ES-I3 (cell line): ENCODE results near the gene TH.
"Not testable (repeated sequence)": the region's sequence is repeated elsewhere in the genome, so short reads cannot be mapped to it uniquely, and the experiment has no call there.

Experiments used
- H3K36me3 ChIP-seq: 2 replicates; pipeline ENCODE4 v1.6.1; 2013; ENCODE audit warnings: mild to moderate bottlenecking, low read length, control low read depth, moderate library complexity; ENCODE audit not compliant: insufficient read depth
- H3K4me1 ChIP-seq: 2 replicates; pipeline ENCODE4 v1.6.1; 2013; ENCODE audit warnings: mild to moderate bottlenecking, control low read depth, low read length; ENCODE audit not compliant: insufficient read depth
- H3K9ac ChIP-seq: 2 replicates; pipeline ENCODE4 v1.6.1; 2013; ENCODE audit warnings: low read depth, mild to moderate bottlenecking, low read length, moderate library complexity
- H3K9me3 ChIP-seq: 2 replicates; pipeline ENCODE4 v1.6.1; 2013; ENCODE audit warnings: mild to moderate bottlenecking, low read length, moderate library complexity; ENCODE audit not compliant: control insufficient read depth, insufficient read depth

The TH gene

DNA sequence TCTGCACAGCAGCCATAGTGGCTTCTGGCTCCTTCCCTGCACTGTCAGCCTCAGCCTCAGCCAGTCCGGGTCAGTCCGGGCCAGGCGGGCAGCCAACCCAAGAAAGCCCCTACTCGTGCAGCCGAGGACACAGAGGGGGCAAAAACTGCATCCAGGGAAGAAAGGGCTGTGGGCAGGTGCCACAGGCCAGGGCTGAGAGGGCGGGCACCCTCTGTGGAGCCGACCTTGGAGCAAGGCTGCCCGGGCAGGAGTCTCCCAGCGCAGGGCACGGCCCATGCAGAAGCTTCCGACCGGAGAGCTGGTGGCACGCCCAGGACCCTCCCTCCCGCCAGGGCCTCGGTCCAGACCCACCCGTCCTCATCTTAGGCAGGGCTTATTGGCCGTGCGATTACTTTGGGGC lies 10.5 kb upstream of the TH start:
- no peaks in the 10 kb centered on the region for H3K36me3 ChIP-seq
- H3K9ac ChIP-seq: no peak overlapping the region
- H3K4me1 ChIP-seq: peaks cover 6% of the 10 kb centered on the region; the same call in 1 of the 2 replicates
- no peaks in the 10 kb centered on the region for H3K9me3 ChIP-seq

DNA sequence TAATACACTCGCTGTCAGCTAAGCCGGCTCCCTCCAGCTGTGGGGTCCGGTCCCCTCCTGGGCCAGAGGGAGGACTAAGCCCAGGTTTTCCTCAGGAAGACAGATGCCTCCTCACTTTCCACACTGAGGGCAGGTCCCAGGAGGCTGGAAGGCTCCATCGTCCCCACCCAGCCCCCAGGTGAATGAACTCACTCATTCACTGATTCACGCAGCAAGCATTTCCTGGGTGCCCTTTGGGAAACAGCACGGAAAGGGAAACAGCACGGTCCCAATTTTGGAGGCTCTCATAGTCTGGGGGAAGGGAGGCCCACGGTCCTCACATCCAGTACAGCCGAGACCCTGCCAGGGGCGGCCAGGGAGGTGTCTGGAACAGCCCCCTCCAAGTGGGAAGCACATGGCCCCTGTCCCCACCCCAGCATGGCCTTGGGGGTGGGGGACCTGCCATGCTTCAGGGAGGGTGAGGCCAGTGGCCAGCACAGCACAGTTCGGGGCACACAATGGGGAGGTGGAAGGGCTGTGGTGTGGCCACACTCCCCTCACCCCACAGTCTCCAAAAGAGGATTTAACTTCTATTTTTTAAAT lies 9.3 kb upstream of the TH start:
- Histone ChIP-seq H3K9me3 (no peaks in the 10 kb centered on the region), H3K4me1 (peaks cover 6% of the 10 kb centered on the region; the same call in 1 of the 2 replicates), H3K36me3 (no peaks in the 10 kb centered on the region), H3K9ac (no peak overlapping the region)

DNA sequence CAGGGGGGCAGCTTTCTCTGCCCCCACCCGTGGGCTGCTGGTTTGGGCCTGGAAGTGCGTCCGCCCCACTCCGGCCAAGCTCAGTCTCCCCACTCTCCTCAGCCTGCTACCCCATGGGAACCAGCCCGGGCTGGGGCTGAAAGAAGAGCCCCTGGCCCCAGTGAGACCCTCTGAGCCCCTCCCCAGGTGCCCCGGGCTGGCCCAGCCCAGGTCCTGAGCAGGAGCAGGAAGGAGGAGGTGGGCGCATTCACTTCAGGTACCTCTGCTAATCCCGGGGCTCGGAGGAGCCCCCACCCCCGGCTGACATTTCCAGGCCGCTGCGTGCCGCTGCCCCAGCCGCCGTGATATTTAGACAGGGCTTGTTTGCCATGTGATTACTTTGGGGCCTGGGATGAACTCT lies 8.7 kb upstream of the TH start:
- H3K9ac ChIP-seq: no peak overlapping the region
- H3K36me3 ChIP-seq: no peaks in the 10 kb centered on the region
- no peaks in the 10 kb centered on the region for H3K9me3 ChIP-seq
- peaks cover 6% of the 10 kb centered on the region; the same call in 1 of the 2 replicates for H3K4me1 ChIP-seq

DNA sequence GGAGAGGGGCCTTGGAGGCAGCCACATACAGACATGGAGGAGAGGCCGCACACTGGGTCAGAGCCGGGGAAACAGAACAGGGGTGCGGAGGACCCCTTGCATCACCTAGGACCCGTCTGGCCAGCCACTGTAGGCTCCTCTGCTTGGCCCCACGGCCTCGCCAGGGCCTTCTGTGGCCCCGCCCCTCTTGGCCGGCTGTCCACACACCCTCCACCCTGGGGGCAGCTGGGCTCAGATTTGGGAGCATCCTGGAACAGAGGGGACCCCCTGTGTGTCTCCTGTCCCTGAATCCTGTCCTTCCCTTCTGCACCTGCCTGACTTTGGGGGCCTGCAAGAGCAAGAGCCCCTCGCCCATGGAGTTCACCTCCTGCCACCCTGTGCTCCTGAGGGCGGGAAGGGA lies 7.9 kb upstream of the TH start:
- Histone ChIP-seq H3K9ac (no peak overlapping the region), H3K9me3 (no peaks in the 10 kb centered on the region), H3K36me3 (no peaks in the 10 kb centered on the region), H3K4me1 (peaks cover 6% of the 10 kb centered on the region; the same call in 1 of the 2 replicates)

DNA sequence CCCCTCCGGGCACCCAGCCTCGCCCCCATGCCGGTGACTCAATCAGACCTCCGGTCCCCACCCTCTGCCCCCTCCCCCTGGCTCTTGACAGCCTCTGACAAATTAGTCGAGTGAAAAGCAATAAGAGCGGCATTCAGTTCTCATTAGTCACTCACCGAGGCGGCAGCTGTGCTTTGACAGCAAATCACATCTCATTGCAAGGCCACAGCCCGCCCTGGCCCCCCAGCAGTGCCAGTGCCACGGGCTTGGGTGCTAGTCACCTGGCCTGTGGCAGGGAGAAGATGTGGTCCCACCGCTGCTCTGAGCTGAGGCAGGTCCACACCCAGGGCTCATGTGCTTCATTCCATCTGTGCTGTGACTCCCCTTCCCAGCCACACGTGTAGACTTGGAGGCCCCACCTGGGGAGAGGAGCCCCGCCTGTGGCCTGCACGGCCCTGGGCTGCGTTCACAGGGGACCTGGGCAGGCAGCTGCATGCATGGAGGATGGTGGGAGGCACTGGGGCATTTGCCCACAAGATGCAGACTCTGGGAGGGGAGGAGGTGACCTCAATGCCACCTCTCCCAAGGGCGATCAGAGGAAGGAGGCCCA lies 7.4 kb upstream of the TH start:
- no peaks in the 10 kb centered on the region for H3K36me3 ChIP-seq
- H3K9ac ChIP-seq: no peak overlapping the region
- no peaks in the 10 kb centered on the region for H3K9me3 ChIP-seq
- H3K4me1 ChIP-seq: peaks cover 6% of the 10 kb centered on the region; the same call in 1 of the 2 replicates

DNA sequence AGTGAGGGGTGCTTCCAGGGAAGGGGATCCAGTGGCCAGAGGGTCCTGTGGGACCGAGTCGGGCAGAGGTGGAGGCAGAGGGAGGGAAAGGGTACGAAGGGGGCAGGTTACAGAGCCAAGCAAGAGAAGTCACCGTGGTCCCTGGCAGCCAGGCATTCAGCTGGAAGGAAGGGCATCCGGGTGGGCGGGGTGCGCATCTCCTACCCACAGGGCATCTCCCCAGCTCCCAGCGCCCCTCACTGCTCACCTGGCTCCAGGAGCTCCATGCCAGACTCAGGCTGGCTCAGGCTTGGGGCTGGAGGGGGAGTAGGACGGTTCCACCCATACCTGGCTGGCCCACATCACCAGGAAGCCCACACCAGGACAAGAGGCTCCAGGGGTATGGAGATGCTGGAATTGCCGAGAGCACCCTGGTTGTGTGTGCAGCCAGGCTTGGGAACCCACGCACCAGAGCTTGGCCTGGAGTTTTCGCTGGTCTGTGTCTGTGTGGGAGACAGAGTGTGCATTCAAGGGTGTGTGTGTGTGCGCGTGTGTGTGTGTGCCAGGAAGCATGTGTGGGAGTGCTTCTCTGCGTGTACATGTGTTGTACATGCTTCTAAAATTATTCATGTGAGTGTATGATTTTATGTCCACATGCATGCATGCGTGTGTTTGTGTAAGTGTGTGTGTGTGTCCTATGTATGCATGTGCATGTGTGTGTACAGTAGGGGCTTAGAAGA lies 6.6 kb upstream of the TH start:
- H3K4me1 ChIP-seq, H3K9ac ChIP-seq: not testable (repeated sequence)

DNA sequence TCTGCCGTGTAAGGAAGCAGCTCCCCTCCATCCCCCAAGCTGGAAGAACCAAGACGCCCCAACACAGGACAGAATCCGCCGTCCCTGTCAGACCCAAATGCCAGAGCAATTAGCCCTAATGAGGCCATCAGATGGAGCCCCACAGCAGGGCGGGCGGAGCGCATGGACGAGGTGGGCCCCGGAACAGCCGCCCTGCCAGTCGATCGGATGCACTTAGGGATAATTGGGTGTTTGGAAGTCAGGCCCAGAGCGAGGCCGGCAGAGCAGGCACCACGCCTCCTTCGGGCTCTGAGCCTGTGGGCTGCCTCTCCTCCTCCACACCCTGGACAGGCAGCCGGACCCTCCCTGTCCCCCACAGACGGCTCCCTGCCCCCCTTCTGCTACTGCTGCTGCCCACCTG lies 5.5 kb upstream of the TH start:
- Histone ChIP-seq H3K9ac (no peak overlapping the region), H3K9me3 (no peaks in the 10 kb centered on the region), H3K36me3 (no peaks in the 10 kb centered on the region), H3K4me1 (peaks cover 6% of the 10 kb centered on the region; the same call in 1 of the 2 replicates)

More for the DNA sequence above, 6.6 kb upstream of the TH start:
- H3K9me3 ChIP-seq, H3K36me3 ChIP-seq: not testable (repeated sequence)

DNA sequence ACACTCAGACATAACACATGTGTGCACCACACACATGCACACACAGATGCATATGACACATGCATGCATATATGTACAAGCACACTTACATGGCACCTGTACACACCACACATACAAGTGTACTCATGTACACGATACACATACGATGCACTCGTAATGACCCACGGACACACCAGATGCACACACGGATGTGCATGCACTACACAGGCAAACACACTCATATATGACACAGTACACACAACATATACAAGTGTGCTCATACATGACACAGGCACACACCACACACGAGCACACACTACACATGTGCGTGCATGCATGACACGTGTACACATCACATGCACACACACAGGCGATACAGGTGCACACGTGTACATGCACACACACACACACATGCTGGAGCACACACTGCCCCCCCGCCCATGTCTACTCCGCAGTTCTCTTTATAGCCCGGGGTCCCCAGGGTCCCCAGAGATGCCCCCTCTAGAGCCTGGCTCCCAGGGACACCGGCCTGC lies 4.8 kb upstream of the TH start:
- no peaks in the 10 kb centered on the region for H3K36me3 ChIP-seq
- H3K9ac ChIP-seq: no peak overlapping the region
- peaks cover 6% of the 10 kb centered on the region; the same call in 1 of the 2 replicates for H3K4me1 ChIP-seq
- no peaks in the 10 kb centered on the region for H3K9me3 ChIP-seq

DNA sequence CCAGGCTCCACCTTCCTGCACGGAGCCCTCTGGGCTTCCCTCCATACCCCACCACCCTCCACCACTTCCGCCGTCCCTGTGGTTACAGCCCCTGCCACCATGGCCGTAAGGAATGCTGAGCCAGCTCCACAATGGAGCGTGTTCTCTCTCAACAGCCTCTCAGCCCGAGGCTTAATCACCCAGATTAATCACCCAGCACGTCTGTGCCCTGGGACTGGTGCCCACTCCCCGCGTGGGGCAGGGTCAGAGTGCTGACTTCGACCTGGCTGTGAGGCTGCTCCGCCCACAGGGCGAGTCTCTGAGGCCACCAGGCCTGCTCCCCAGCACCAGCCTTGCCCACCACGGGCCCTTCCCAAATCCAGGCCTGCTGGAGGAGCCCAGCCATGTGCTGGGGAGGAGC lies 4.0 kb upstream of the TH start:
- Histone ChIP-seq H3K9me3 (no peaks in the 10 kb centered on the region), H3K36me3 (no peaks in the 10 kb centered on the region), H3K4me1 (peaks cover 6% of the 10 kb centered on the region; the same call in 1 of the 2 replicates), H3K9ac (no peak overlapping the region)

DNA sequence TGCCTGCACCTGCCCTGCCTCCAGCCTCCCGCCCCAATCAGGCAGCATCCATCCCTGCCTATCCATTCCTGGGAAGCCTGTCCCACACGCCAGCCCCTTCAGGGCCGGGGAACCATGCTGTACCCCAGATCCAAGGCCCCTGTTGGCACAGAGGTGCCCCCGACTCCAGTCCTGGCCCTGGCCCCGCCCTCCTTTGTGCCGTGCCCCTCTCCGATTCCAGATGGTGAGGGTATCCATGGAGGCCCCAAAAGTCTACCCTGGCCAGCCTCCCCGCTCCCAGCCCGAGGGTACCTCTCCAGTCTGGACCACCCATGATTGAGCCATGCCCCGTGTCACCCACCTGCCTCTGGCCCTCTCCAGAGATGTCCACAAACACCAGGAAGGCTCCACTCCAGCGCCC lies 2.7 kb upstream of the TH start:
- H3K9ac ChIP-seq: no peak overlapping the region
- H3K9me3 ChIP-seq: no peaks in the 10 kb centered on the region
- no peaks in the 10 kb centered on the region for H3K36me3 ChIP-seq
- H3K4me1 ChIP-seq: peaks cover 6% of the 10 kb centered on the region; the same call in 1 of the 2 replicates

DNA sequence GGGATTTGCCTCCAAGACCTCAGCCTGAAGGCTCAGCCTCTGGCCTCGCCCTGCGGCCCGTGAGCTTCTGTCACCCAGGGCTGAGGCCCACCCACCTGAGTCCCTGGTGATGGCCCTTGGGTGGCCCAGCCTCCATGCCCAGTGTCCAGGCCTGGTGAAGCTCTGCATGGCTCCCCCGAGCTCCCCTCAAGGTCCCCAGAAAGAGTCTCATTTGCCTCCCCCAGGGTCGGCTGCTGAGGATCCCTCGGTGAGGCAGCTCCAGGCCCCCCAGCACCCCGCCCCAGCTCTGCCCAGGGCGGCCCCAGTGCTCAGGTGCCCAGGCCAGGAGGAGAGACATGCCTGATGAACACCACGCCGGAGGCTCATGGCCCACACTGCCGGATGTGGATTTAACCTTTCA lies 2.1 kb upstream of the TH start:
- no peaks in the 10 kb centered on the region for H3K9me3 ChIP-seq
- no peaks in the 10 kb centered on the region for H3K36me3 ChIP-seq
- H3K4me1 ChIP-seq: peaks cover 4% of the 10 kb centered on the region; the same call in 1 of the 2 replicates
- no peak overlapping the region for H3K9ac ChIP-seq

DNA sequence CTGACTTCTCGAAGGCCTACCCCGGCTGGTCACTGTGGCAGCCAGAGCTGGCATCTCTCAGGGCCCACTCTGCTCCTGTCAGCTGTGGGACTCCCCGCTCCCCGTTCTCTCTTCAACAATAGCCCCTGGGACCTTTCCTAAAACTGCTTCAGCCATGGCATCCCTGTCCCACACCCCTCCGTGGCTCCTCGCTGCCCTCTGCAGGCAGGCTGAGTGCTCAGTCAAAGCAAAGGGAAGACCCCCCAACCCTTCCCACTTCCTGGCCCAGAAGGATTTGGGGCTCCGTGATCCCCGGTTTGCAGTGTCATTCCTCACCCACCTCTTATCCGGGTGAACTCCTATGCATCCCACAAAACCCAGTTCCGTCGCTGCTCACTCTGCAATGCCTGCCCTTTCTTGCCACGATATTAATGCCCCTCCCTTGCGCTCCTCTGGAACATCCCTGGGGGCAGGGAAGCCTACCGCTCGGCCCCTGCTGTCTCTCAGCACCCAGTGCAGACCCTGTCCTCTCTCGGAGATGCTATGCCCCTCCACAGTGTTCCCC lies 1.6 kb upstream of the TH start:
- H3K9ac ChIP-seq: no peak overlapping the region
- no peaks in the 10 kb centered on the region for H3K9me3 ChIP-seq

DNA sequence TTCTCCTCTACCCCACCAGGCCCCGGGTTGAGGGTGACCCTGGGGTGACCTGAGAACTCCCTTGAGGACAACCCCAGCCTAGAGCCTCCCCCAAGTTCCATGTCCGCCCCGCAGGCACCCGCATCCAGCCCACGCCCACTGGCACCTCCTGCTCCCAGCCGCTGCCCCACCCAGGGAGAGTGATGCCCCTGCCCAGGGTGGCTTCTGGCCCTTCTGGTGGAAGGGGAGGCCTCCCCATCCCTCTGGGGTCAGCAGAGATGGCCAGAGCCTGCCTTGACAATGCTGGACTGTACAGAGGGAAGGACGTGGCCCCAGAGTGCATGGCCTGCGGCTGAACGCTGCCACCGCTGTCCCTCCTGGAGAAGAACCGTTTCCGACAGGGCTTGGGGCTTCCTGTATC lies 1.1 kb upstream of the TH start:
- Histone ChIP-seq H3K4me1 (no peaks in the 10 kb centered on the region; the same call in 1 of the 2 replicates), H3K9me3 (no peaks in the 10 kb centered on the region), H3K9ac (no peak overlapping the region), H3K36me3 (no peaks in the 10 kb centered on the region)

More for the DNA sequence above, 1.6 kb upstream of the TH start:
- no peaks in the 10 kb centered on the region; the same call in 1 of the 2 replicates for H3K4me1 ChIP-seq
- H3K36me3 ChIP-seq: no peaks in the 10 kb centered on the region

DNA sequence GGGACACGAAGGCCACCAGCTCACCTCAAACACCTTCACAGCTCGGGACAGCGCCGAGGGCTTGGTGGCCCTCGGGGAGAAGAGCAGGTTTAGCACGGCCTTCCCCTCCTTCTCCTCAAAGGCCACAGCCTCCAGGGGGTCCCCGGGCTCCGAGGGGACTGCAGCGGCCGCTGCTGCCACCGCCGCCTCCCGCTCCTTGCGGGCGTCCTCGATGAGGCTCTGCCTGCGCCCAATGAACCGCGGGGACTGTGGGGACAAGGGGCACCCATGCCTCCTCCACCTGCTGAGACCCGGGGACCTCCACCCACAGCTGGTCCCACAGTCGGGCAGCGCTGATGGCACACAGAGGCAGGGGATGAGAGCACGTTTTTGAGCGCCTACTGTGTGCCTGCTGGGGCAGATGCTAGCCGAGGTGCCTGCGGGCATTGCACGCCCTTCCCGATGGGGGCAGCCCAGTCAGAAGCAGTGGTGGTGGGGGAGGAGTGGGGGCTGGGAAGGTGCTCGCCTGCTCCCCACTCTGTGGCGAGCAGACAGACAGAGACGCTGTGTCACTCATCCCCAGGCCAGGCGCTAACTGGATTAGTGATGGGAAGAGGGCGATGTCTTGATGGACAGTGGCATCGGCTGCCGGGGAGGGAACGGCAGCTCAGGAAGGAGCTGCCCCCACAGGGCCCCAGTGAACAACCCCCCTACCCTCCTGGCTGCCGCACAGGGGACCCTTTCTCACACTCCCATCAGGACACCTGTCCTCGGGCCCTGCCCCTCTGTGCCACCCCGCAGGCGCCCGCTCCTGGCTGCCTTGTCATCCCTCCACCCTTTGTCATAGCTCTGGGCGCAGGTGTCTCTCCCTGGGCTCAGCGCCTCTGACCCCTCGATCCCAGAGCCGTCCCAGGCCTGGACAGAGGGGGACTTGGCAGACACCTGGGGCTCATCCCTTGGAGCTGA lies 1.7 kb downstream of the TH start:
- Histone ChIP-seq H3K9me3 (no peaks in the 10 kb centered on the region), H3K36me3 (no peaks in the 10 kb centered on the region), H3K9ac (no peak overlapping the region), H3K4me1 (no peaks in the 10 kb centered on the region; the same call in 1 of the 2 replicates)
